NCI-H187 (cell line): ENCODE measurements around the gene RSPH6A.

Source experiments
- DNase-seq, 2 experiments: peaks; one replicate each; lab custom pipeline; 2025; lab: John Stamatoyannopoulos, UW

Gene RSPH6A

DNA sequence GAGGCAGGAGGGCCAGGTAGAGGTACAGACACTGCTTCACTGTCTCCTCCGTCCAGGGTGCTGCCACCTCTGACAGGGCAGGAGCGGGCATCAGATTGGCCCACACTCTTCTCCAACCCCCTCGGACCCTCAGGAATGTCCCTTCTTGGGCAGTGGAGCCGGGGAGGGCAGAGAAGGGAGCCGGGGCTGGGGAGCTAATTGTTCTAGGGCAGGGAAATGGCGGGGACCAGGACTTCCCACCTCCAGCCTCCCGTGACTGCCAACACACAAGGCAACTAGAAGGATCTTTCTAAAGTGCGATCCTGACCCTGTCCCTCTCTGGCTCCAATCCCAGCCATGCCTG, 10.1 kb upstream of the RSPH6A start:
- DNase-seq: no peak

DNA sequence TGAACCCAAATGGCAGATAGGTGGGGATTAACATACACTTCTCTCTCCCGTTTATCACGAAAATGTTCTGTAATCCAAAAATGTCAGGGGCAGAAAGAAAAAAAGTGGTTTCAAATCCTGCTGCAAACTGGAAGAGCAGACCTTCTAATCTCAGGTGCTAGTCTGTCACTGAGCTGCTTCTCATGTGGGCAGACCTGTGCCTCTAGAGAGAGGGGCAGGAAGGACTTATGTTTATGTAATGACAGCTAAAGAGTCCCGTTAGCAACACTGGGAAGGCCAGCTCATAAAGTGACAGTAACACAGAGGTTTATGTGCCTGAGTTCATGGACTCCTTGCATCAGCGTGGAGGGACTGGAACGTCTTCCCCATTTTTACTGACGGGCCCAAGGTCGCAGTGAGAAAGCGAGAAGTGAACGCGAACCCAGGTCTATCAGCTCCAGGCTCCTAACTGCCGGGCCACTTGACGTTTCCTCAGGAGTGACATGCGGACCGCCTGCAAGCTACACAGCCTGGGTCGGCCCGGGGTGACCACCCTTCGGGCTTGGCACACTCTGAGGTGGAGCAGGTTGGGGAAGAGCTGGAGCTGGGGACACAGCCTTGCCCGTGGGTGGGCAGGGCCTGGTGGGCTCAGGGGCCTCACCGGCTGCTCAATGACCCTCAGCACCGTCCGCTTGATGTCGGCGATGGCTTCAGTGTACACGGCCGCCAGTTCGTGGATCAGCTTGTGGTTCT, 9.6 kb upstream of the RSPH6A start:
- no peak for DNase-seq

DNA sequence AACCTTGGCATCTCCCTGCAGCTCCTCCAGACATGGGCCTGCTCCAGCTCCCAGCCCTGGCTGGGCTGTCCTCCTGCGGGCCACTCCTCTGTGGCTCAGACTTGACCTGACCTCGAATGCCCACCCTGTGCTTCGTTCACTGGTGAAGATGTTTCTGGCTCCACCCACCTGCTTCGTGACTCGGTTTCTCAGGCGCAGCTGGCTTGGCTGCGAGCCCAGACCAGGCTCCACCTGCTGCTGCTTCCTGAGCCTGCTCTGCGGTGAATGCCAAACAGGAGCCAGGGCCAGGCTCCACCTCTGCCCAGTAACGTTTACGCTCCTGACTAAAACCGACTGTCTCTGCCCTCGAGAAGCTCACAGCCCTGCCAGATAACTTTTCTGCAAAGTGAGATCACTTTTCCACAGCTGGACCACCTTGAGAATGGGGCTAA, 8.9 kb upstream of the RSPH6A start:
- DNase-seq: peak in 1 of 2 experiments; percentile 18

DNA sequence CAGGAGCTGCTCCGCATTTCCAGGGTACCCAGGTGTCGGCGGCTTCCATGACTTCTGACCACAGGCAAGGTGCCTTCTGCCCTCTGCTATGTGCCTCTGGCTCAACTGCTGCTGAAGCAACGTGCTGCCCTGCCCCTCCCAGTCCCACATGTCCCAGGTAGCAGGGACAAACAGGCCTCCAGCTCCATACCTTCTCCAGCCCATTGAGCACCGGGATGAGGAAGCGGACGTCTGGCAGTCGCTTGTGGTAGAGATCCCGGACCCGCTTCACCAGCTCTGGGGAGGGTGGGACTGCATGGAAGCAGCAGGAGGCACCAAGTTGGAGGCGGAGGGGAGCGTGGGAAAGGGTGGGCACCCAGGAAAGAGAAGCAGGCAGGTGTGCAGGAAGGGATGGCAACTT, 8.1 kb upstream of the RSPH6A start:
- no peak for DNase-seq

DNA sequence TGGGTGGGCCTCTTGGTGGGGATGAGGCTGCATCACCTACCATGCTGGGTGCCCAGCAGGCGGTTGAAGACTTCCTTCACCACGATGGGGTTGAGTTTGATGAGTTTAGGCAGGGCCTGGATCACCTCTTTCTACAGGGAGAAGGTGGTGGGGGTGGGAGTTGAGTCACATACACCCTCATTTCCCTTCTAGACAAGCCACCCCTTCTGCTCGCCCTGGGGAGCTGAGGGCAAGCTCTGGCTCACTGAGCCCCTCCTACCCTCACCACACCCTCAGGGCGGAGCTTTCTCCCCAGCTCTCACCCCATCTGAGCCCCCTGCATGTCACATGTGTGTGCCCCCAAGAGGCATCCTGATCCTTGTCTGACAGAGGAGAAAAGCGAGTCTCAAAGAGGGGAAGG, 7.6 kb upstream of the RSPH6A start:
- DNase-seq: no peak

DNA sequence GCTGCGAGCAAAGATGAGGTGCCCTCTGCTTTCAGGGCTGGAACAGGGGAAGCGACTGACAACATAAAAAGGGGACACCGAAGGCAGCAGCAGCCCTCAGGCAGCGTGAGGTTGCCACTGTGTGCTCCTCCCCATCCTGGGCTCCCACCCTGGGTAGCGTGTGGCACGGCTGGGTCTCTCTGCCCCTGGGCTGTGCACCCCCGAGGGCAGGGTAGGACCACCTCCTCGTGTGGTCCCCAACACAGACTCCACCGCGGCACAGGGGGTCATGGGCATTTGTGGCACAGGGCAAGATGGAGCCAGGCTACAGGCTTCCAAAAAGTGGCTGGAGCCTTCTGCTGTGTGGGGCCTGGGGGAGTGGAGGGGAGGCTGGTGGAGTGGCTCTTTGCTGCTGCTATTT, 6.5 kb upstream of the RSPH6A start:
- DNase-seq: no peak

DNA sequence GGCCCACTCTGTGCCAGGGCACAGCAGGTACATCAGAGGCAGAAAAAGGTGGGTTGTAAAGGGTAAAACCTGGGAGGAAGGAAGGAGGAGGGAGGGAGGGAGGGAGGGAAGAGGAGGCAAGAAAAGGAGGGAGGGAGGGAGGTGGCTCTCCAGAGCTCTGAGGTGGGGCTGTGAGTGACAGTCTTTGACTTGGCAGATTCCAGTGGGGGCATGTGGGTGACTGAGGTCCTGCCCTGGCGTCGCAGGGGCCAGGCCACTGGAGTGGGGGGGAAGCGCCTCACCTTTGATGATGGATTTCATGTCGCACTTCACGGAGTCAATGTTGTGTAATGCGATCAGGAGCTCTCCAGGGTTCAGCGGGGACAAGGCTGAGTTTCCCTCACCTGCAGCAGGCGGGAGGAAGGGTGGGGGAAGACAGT, 6.0 kb upstream of the RSPH6A start:
- DNase-seq: no peak

DNA sequence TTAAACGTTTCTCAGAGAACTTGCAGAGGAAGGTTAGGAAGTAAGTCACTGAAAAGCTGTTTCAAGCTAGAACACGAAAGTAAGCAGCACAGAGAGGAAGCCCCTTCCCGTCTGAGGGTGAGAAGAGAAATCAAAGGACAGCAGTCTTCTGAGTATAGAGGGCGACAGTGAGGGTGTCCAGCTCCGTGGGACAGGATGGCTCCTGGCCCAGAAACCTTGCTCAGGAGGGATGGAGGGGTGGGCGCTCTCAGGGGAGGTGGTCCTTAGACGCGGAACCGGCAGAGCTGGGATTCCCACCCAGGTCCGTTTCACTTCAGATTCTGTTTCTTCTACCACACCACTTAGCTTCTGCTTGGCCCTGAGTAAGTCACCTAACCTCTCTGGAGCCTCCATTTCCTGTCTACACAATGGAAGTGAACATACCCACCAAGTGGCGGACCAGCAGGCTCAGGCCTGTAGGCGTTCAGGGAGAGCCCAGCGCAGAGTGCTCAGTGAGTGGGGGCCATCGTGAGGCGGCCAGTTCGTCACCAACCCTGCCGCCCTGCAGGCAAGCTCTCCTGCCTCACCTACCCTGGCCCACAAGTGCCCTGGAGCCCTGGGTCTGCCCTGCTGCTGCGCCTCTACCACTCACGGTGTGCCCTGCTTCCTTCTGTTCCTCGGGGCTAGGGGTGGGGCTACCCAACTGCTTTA, 5.5 kb upstream of the RSPH6A start:
- DNase-seq: no peak

DNA sequence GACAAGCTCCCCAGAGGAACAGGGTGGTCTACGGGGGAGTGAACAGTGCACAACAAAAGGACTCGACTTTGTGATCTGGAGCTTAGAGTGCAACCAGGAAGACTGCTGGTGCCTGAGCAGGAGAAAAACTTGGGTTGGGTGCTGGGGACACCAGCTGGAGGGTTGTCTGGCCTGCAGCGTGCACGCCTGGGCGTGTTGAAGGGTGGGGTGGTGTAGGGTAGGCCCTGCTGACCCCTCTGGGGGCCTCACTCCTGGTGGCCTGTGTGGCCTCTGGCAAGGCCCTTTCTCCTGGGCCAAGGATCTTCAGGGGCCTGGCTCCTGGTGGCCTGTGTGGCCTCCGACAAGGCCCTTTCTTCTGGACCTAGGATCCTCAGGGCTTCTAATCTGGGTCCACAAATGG, 4.7 kb upstream of the RSPH6A start:
- no peak for DNase-seq

DNA sequence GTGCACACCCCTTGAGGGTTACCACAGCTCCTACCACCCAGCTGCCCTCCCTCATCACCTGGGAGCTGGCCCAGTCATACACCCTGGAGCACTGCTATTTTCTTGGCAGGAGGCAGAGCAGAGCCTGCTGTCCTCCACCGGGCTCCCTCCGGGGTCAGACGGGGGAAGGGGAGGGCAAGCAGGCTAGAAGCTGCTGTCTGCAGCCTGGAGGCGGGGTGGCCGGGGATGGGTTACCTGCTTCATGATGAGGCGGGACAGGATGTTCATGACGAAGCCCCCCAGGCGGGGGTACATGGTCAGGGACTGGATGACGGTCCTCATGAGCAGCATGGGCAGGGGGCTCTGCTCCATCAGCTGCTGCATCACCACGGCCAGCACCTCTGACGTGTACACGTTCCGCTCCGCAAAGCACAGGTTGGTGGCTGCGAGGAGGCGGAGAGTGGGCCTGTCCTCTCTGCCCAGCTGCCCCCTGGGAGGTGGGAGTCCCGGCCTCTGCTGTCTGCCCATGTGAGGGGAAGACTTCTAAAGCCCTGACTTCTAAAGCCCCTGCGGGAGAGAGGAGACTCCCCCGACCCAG, 2.7 kb upstream of the RSPH6A start:
- DNase-seq: no peak

DNA sequence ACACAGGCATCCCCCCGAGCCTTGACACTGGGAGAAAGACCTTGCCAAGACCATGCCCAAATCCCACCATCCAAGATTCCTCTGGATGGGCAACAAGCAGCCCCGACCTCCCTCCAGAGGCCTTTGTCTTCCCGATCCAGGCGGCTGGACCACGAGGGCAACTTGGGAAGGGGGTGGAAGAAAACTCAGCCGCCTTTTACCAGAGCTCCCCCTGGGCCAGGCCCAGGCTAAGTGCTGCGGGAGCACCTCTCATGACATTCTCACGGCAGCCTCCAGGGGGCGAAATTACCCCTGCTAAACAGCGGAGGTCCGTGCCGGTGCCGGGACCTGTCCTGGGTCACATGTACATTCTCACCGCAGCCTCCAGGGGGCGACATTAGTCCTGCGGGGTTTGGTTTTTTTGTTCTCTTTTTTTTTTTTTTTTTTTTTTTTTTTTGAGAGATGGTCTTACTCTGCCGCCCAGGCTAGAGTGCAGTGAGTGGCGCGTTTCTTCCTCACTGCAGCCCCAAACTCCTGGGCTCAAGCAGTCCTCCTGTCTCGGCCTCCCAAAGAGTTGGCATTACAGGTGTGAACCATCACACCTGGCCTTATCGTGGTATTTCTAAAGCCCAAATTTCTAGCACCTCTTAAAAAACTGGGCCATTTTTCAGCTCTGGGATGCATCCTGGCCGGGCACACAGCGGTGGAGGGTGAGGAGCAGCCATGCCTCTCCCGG, 2.1 kb upstream of the RSPH6A start:
- peak; percentile 87 to 94 for DNase-seq

DNA sequence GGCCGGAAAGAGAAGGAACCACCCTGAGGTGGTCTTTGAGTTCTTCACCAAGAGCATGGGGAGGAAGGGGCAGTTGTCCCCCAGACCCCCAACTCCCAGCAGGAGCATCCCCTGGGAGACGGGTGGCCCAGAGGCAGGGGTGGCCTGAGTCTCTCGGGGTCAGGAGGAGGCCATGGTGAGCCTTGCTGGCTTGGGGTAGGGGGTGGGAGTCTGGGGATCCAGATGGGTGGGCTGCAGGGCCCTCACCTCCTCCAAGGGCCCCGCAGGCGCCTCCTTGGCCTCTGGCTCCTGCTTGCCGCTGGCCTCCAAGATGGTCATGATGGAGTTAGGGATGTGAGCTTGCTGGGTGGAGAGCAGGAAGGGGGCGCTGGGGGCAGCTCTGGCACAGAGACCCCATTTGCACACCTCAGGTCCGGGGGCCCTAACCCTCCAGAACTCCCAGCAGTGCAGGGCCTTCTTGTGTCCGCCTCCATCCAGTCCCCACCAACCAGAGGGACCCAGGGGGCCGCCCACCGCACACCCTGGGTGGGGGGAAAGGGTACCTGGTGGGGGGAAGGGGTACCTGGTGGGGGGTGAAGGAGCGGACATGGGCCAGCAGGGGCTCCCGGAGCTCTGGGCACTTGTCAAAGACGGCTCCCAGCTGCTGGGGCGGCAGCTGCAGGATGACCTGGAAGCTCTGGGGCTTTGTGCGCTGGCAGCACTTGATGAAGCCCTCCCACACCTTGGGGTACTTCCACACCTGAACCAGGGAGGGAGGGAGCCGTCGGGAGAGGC, 1.3 kb upstream of the RSPH6A start:
- no peak for DNase-seq

DNA sequence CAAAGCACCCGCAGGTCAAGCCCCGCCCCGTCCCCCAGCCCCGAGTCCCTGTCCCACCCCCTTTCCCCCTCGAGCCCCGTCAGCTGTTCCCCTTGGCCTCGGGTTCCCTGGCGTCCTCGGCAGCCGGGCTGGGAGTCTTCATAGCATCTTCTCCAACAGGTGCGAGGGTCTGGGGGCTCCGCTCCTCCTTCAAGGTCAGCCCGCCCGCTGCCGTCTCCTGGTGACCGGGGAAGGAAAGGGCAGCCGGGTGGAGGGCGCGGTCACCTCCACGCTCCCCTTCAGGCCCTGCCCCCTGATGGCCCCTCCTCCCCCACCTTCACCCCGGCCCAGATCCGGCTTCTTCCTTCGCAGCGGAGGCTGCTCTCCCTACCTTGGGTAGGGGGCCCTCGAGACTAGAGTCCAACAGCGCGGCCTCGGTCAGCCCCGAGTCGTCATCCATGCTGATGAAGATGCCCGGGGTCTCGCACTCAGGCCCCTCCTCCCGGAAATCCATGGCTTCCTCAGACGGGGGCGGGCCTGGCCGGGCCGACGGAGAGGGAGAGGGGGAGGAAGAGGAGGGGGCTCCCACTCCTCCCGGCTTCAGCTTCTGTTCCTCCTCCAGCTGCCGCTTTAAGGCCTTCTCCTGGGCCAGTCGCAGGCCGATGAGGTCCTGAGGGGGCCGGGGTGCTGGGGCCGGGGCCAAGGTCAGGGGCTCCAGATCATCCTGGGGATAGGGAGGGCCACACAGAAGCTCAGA, 541 bp upstream of the RSPH6A start:
- DNase-seq: no peak

DNA sequence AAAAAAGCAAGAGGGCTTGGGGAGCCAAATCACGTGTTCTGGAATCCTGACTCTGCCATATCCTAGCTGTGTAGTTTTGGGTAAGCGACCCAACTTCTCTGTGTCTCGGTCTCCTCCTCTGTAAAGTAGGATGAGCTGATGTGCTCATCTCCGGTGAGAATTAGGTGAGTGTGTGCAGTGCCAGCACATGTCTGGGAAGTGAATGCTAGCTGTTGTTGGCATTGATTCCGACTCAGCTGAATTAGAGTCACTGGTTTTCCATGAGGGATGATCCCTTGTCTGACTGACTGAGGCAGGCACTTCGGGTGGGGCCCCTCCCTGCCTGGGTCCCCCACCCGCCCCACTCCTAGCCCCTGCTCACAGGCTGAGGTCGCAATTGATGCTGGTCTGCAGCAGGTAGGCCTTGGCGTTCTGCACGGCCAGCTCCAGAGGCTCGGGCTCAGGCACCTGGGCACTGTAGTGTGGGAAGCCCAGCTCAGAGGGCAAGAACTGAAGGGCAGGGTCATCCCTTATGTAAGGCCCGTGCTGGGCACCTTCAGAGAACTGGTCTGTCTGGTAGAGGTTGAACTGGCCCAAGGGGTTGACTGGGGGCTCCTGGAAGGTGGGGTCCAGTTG, 835 bp downstream of the RSPH6A start:
- no peak for DNase-seq

DNA sequence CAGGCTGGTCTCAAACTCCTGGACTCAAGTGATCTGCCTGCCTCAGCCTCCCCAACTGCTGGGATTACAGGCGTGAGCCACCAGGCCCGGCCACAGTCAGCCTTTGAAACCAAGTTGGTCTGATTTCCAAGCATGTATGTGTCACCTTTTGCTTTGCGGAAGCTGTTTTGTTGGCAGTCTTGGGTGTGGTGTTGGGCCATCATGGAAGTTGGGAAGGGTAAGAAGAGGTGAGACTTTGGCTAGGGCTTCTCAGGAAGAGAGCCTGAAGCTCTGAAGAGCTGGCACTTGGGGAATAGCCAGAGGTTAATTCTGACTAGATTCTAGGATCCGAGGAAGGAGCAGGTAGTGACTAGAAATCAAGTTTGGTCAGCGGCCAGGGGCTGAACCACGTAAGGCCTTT, 2.8 kb downstream of the RSPH6A start:
- DNase-seq: no peak

DNA sequence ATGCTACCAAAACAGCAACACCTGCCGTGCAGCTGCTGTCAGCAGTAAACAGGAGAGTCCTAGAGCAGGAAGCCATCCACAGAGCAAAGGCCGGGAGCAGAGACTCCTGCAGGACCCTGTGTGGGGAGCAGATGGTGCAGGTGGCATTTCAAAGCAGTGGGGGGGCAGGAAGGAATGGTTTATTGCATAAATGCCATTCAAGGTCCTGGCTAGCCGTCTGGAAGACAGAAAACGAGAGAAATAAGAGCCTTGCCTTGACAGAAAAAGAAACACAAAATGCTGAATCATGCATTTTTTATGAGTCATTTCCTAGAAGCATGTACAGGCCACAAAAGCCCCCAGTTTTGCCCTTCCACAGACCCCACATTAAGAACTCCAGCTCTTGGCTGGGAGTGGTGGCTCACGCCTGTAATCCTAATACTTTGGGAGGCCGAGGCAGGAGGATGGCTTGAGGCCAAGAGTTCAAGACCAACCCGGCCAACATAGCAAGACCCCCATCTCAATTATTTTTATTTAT, 5.4 kb downstream of the RSPH6A start:
- peak; percentile 40 to 50 for DNase-seq

DNA sequence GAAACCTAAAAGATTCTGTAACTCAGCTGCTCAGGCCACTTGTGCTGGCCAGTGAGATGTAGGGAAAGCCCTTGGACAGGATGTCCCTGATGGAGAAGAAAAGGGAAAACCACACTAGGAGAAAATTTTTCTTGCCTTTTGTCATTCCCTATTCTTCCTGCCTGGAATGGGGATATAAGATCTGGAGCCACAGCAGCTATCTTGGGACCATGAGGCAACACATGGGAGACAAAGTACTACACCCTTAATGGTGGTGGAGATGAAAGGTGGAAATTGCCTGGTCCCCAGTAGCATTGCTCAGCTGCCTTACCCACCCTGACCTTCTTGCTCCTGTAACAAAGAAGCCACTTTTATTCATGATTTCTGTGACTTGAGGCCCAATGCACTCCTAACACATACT, 9.4 kb downstream of the RSPH6A start:
- DNase-seq: no peak

DNA sequence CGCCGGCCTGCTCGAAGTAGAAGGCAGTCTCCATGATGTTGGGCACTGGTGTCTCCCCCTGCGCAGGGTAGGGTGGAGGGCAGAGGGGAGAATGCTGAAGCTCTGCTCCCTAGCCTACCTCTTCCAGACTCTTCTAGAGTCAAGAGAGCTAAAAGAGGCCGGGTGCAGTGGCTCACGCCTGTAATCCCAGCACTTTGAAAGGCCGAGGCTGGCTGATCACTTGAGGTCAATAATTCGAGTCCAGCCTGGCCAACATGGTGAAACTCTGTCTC, 10.2 kb downstream of the RSPH6A start:
- DNase-seq: no peak

DNA sequence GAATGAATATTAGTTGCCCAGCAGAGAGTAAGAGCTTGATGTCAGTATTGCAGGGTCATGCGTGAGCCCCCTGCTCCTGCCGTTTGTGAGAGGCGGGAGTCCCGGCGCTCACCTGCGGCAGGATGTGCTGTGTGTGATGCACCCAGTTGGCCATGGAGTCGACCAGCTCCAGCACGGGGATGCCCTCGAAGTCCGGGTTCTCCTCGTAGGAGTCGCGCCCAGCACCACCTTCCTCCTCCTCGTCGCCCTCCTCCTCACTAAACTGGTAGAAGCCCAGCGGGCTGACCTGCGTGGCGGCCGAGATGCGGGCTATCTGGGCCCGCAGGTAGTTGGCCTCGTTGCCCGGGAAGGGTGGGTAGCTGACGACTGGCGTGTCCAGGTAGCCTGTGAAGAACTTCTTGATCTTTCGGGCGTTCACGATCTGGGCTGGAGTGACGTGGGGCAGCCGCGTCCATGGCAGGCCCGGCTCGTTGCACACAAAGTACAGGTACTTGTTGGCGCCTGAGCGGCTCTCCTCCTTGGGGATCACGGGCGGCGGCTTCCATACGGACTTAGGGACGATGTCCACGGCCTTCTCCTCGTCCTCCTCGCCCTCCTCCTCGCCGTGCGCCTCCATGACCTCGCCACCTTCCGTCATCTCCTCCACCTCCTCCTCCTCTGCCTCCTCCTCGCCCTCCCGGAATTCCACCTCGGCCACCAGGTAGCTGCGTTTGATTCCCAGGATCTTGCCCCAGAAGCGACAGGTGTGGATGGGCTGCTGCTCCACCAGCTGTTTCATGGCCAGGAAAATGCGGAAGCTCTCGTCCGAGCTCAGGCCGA, 10.8 kb downstream of the RSPH6A start:
- DNase-seq: no peak

DNA sequence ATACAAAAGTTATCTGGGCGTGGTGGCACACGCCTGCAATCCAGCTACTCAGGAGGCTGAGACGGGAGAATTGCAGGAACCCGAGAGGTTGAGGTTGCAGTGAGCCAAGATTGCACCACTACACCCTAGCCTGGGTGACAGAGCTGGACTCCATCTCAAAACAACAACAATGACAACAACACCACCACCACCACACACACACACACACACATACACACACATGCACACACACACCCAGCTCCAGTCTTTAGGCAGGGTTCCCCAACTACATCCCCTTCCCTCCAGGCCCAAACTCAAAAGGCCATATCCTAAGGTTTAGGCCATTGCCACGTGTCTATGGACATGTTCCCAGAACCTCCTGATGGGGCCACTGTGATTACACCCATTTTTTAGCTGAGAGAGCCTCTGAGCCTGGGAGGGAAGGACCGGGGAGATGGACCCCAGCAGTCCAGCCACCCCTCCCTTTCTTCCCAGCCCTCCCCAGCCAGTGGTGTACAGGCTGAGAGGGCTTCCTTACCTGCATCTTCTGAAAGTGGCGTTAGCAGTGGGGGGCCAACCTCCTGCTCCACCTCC, 13.4 kb downstream of the RSPH6A start:
- no peak for DNase-seq
